ENCODE data around the gene CHST3. TPM values are rescaled to one million over a fixed set of nuclear protein-coding genes. Genes with fewer than 3 reads are reported as not detected.

CHST3 gene
- total RNA-seq, 1 experiment from 2014 or later = 6.1 TPM

DNA sequence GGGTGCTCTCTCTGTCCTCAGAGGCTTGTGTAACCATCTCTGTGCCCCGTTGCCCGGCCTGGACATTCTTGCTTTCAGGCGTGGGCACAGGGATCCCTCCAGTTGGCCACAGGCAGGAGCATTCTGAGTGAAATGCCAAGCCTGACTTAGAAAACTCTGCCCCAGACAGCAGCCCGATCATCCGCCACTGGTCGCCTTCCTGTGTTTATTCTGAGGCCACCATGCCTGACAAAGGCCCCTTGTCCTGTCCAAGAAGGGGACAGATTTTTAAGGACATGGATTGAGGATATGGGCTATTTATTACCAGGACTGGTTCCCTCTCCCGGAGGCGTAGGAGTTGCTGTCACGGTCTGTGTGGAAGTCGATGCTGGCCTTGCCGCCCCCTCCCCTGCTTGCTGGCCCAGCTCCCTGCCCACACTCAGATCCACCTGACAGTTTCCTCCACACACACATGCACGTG is 69.9 kb downstream of the CHST3 start:
- H3K79me2 ChIP-seq (ENCODE audit: insufficient read depth, low read length) = no peaks in the 10 kb centered on the region; the same call in 1 of the 2 replicates
- H2BK120ac ChIP-seq (ENCODE audit: low read depth, low read length, poor library complexity, severe bottlenecking) = no peak overlapping the region
- H3K23me2 ChIP-seq (ENCODE audit: insufficient read length, low read depth, low read length, poor library complexity, severe bottlenecking) = no peaks in the 10 kb centered on the region
- H4K20me1 ChIP-seq (ENCODE audit: control insufficient read depth, insufficient read depth, insufficient read length) = no peaks in the 10 kb centered on the region
- Mint-ChIP-seq H3K9me3 (no peaks in the 10 kb centered on the region), H3K4me3 (no peak overlapping the region), H3K27ac (no peak overlapping the region), H3K36me3 (ENCODE audit: insufficient read depth in 1 of 3, low read depth in 3 of 3) (no peaks in the 10 kb centered on the region), H3K4me1 (peaks cover 13 to 15% of the 10 kb centered on the region in 2 experiments), H3K27me3 (ENCODE audit: low read depth) (peaks cover 14% of the 10 kb centered on the region)
- H4K8ac ChIP-seq (replicated peaks; ENCODE audit: insufficient read length, low read depth, low read length) = no peak overlapping the region
- H2AK5ac ChIP-seq (ENCODE audit: insufficient read length, low read length) = no peak overlapping the region
- H2AFZ ChIP-seq (ENCODE audit: low read length) = no peak overlapping the region
- no peak for TF ChIP-seq CTCF (conservative IDR thresholded peaks at IDR 0.05)
- H3K23ac ChIP-seq (ENCODE audit: insufficient read length, low read depth, low read length) = no peak overlapping the region
- no peaks in the 10 kb centered on the region for H3K9me3 ChIP-seq (ENCODE audit: control insufficient read depth, low read depth, low read length)
- H3K14ac ChIP-seq (ENCODE audit: insufficient read depth, low read length) = no peak overlapping the region
- H3K4me2 ChIP-seq (ENCODE audit: insufficient read depth, insufficient read length, low read length) = no peak overlapping the region
- H3K4me1 ChIP-seq (ENCODE audit: insufficient read depth, low read length) = no peaks in the 10 kb centered on the region
- H2BK5ac ChIP-seq (ENCODE audit: insufficient read length, low read length) = no peak overlapping the region
- no peak overlapping the region for H3K27ac ChIP-seq (ENCODE audit: insufficient read length, low read depth, low read length)
- no peak overlapping the region for H2BK15ac ChIP-seq (ENCODE audit: low read depth, low read length)
- no peak overlapping the region for H2BK12ac ChIP-seq (ENCODE audit: insufficient read length, low read depth, low read length)
- no CpG with 5 or more reads among the region's 12 CpGs for WGBS (ENCODE audit: extremely low coverage, insufficient read length, low lambda C conversion rate)
- no peak overlapping the region for H4K91ac ChIP-seq (ENCODE audit: insufficient read length, low read depth, low read length)
- H3T11ph ChIP-seq (ENCODE audit: low read length) = no peak overlapping the region
- H3K9ac ChIP-seq (ENCODE audit: extremely low read depth, insufficient read length, low read length) = no peak overlapping the region
- no peak for DNase-seq
- H3K18ac ChIP-seq (ENCODE audit: insufficient read length, low read depth, low read length) = no peak overlapping the region
- H3K79me1 ChIP-seq (ENCODE audit: insufficient read depth, low read depth, low read length, poor library complexity, severe bottlenecking) = no peaks in the 10 kb centered on the region
- no peak overlapping the region for H3K56ac ChIP-seq (ENCODE audit: insufficient read length, low read depth, low read length)
- no peaks in the 10 kb centered on the region for H3K27me3 ChIP-seq (ENCODE audit: insufficient read depth, low read length)
- H3K4ac ChIP-seq (ENCODE audit: low read depth, low read length) = no peak overlapping the region
- H2BK20ac ChIP-seq (ENCODE audit: low read depth, low read length, poor library complexity, severe bottlenecking) = no peak overlapping the region
- H4K5ac ChIP-seq (ENCODE audit: insufficient read length, low read depth, low read length) = no peak overlapping the region

All from H9 (cell line).